DMS53 (cell line): Measurements from ENCODE around the gene KRT85.
A peak's percentile ranks its signal among the peaks of the same experiment; 100 is the strongest.
"Not testable (repeated sequence)": the region's sequence is repeated elsewhere in the genome, so short reads cannot be mapped to it uniquely, and the experiment has no call there.

Experiments used
- DNase-seq: peaks from one replicate; lab custom pipeline; 2025; lab: John Stamatoyannopoulos, UW

Gene KRT85

DNA sequence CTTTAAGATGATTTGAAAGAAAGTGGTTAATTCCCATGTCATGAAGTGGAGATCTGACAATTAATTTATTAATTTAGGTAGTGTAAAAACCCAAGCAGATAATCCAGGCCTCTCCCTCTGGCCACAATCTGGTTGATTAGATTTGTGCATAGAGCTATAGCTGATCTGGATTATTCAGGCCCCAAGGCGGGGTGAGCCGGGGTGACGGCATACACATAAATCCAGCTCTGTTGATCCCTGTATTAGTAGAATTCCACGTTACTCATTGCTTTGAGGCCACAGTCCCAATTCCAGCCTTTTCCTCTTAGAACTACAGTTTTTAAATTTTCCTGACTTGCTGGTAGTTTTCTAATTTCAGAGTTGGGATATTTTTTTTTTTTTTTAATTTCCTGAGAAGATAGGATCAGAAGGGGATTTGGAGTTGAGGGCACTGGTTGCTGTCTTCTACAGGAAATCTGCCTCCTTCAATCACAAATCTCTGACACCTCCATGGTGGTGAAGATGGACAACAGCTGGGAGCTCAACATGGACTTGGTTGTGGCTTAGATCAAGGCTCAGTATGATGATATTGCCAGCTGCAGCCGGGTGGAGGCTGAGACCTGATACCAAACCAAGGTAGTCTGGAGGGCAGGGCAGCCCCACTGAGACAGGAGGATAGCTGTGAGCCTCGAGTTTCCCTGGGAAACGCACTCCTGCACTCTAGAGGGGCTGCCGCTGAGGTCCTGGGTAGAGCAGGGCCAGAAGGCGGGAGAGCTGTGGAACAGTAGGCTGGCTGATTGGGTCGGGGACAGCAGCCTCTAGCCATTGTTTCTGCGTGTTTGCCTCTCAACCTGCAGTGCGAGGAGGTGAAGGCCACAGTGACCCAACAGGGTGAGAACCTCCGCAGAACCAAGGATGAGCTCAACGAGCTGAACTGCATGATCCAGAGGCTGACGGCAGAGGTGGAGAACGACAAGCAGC is 19.4 kb downstream of the KRT85 start:
- DNase-seq, result no peak

DNA sequence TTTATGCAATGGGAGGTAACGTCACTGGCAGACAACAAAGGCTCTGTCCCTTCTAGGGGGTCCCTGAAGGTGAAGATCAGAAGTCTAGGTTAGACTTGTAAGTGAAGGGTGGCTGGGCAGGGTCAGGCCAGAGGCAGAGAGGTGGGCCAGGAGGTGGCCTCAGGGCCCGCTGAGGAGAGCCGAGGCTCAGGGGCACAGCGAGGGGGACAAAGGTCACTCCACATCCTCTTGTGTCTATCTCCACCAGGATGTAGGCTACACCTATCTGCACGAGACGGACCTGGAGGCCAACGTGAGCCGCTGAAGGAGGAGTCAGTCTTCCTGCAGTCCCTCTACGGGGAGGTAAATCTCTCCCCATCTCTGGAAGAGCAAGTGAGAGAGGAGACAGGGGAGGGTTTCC is 20.3 kb downstream of the KRT85 start:
- no peak for DNase-seq

DNA sequence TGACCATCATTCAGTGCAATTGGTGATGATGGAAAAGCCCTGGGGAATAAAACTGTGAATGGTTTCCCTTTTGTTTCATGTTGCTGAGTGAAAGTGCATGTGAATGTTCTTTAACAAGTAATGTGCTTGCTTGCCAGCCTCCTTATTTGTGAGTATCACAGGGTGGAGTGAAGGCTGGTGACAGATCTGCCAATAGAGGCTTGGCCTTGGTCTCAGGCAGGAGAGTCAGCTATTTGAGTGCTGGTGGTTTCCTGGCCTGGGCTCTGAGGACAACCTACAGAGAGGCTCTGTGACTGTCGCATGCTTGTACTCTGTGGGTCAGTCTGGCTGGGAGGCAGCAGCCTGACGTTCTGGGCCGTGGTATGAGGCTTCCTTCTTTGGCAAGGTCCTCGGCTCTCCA is 20.7 kb downstream of the KRT85 start:
- peak; percentile 28 for DNase-seq

DNA sequence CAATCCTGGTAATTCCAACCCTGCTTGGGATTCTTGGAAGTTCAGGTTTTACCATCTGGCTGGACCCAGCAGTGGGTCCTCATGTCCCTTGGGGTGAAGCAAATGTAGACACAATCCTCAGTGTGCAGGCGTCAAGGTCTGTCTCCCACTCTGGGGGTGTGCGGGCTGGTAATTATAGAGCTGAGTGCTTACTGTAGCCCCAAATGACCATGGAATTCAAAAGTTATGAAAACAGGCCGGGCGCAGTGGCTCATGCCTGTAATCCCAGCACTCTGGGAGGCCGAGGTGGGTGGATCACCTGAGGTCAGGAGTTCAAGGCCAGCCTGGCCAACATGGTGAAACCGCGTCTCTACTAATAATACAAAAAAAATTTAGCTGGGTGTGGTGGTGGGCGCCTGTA is 22.2 kb downstream of the KRT85 start:
- DNase-seq, result not testable (repeated sequence)

DNA sequence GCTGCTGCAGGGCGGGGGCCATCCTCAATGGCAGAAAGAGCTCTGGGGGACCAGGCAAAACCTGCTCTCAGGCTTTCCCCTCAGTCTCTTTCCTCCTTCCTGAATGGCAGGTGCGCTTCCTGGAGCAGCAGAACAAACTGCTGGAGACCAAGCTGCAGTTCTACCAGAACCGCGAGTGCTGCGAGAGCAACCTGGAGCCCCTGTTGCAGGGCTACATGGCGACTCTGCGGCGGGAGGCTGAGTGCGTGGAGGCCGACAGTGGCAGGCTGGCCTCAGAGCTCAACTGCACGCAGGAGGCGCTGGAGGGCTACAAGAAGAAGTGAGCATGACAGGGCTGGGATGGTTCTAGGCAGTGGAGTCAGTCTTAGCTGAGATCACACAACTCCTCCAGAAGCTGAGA is 23.2 kb downstream of the KRT85 start:
- DNase-seq, result no peak

DNA sequence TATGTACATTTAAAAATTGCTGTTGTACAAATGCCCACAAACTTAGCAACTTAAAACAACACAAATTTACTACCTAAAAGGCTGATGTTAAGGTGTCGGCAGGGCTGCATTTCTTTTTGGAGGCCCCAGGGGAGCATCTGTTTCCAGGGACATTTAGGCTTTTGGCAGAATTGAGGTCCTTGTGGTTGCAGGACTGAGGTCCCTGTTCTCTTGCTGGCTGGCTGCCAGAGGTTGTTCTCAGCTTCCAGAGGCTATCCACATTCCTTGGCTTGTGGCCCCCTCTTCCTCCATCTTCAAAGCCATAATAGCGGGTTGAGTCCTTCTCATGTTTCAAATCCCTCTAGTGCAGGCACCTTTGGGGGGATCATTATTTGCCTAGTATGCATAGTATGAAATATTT is 23.7 kb downstream of the KRT85 start:
- DNase-seq, result no peak

DNA sequence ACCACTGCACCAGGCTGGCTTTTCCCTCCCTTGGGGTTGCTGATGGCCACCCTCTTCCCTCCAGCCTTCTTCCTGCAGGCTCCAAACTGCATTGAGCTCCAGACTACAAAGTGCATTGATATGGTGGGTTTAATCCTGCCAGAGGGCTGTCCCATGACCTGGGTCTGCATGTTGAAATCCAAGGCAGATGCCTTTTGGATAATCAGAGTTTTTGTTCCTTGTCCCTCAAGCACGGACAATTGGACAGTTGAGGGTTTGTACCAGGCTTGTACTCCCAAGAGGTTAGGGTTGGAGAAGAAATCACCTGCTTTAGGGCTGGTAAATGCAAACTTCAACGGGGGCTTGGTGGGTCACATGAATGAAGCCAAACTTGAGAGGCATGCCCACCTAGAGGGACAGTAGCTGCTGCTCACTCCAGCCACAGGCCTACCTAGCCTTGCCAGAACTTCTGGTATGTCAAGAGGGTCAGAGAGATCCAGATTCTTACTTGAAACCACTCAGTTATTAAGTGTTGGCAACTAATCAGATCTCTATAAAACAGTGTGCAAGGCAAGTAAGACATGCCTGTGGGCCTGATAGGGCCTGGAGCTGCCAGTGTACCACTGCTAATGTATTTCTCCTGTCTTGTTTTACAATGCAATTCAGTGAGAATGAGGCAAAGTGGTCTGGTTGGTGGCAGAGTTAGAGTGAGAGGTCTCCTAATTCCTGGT is 24.3 kb downstream of the KRT85 start:
- DNase-seq, result no peak

DNA sequence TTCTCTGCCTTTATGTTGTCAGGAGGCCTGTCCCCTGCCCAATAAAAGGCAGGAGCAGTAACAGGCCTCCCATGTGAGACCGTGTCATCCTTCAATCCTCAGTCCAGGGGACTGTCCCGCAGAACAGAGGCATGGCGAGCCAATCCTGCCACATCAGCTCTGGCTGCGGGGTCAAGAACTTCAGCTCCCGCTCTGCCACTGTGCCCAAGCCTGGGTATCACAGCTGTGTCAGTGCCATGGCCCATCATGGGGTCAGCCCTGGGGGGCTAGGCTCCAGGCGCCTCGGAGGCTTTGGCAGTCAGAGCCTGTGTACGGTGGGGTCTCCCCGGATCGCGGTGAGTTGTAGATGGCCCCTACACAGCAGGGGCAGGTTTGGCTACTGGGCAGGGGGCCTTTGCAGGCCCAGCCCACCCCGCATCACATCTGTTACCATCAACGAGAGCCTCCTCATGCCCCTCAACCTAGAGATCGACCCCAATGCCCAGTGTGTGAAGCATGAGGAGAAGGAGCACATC is 26.2 kb downstream of the KRT85 start:
- DNase-seq, result no peak

DNA sequence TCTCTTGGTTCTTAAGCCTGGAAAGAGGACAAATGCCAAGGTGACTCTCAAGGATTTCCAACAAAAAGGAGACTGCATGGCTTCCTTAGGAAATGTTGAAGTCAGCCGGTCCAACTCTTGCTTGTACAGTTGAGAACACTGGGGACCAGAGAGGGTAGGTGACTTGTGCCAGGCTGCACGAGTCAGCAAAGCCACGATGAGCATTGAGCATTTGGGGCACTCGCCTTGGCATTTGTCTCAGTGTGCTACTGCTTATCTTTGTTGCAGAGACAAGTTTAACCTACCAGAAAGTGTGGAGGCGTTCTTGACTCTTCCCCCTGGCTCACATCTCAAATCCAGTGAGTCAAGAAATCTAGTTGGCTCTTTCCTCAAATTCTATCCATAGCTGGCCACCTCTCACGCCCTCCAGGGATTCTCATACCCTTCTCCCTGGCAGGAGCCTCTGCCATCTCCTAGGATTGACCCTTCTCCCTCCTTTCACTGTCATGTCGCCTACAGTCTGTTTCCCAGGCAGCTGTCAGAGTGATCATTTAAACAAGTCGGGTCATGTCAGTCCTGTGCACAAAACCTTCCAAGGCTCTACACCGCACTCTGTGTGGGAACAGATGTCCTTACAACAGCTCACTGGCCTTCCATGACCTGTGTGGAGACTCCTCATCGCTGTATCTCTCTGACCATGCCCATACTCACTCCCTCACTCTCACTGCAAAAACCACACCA is 28.9 kb downstream of the KRT85 start:
- no peak for DNase-seq

DNA sequence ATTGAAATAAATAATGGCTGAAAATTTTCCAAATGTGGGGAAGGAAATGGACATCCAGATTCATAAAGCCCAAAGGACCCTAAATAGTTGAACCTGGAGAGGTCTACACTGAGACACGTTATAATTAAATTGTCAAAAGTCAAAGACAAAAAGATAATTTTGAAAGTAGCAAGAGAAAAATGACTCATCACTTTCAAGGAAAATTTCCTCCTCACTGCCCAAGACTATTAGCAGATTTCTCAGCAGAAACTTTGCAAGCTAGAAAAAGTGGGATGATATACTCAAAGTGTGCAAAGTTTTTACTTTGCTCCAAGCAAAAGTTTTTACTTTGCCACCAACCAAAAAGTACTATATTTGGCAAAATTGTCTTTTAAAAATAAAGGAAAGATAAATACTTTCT is 30.2 kb downstream of the KRT85 start:
- DNase-seq, result no peak

DNA sequence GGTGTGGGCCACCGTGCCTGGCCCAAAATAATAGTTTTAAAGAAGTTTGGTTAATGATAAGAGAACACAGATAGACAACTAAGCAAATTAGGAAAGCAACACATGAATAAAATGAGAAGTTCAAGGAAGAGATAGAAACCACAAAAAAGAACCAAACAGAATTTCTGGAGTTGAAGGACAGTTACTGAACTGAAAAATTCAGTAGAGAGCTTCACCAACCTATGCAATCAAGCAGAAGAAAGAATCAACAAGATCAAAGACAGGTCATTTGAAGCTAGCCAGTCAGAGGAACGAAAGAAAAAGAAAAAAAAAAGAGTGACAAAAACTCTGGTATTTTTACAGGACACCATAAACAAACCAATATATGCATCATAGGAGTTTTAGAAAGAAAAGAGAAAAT is 30.6 kb downstream of the KRT85 start:
- DNase-seq, result no peak

DNA sequence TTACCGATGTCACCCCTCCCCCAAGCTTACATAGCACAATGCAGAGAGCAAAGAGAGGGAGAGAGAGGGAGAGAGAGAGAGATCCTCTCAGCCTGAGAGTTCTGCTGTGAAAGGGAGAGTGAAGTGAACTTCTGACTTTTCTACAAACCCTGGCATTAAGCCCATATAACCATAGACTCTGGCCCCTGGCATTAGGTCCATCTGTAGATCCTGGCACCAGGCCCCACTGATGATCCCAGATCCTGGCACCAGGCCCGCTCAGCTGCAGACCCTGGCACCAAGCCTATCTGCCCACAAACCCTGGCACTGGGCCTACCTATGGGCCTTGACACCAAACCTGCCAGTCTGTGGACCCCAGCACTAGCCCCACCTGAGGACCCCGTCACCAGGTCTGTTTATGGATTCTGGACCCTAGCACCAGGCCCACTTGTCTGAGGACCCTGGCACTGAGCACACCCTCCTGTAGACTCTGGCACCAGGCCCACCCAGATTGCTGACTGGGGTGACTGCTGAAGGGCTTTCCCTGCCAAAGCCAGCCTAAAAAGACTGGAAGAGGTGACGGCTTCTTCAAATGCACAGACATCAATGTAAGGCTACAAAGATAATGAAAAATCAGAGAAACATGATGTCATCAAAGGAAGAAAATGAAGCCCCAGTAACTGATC is 31.6 kb downstream of the KRT85 start:
- DNase-seq, result no peak

DNA sequence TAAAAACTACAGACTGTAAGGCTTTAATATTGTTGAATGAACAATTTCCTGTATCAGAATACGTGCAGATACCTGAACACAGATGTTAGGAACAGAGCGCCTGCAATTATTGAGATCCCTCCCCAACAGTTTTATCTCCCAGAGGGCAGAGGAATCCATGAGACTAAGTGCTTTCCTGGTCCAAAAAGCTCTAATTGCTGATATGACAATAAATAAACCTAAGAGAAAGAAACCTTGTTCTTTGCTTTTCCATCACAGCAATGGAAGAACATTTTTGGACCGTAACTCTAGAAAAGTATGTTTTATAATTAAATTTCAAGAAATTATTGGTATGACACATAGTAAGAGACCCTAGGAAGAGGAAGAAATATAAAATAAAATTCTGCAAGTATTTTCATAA is 33.1 kb downstream of the KRT85 start:
- DNase-seq, result no peak

DNA sequence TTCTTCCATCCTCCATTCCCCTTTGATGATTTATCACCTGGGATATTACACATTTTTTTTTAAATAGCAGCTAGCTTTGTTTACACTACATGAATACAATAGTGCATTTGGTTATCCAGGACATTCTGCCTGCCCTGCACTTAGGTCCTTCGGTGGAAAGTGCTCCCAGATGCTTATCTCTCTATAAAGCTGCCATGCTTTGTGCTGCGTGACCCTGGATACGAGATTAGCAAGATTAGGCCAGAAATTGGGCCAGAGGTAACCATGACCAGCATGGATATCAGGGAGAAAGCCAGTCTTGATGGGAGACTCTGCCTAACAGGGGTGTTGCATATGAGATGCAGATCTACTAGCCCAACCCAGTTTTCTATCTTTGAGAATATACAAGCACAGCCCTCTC is 34.0 kb downstream of the KRT85 start:
- DNase-seq, result no peak

DNA sequence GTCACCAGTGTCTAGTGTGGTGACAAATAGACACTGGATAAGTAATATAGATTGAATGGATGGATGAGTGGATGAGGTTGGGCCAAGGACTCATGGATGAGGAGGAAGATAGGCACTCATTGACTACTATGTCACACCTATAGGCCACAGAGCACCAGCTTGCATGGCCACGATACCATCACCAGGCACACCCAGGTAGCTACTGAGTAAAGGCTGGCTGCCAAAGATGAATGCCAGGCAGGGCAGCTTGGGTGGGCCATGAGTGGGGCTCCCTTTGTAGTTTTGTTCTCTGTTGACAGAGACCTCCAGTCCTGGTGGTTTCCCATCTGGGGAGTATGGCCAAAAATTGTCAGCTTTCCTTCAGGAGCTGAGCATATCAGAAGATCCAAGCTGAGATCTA is 34.9 kb downstream of the KRT85 start:
- no peak for DNase-seq

DNA sequence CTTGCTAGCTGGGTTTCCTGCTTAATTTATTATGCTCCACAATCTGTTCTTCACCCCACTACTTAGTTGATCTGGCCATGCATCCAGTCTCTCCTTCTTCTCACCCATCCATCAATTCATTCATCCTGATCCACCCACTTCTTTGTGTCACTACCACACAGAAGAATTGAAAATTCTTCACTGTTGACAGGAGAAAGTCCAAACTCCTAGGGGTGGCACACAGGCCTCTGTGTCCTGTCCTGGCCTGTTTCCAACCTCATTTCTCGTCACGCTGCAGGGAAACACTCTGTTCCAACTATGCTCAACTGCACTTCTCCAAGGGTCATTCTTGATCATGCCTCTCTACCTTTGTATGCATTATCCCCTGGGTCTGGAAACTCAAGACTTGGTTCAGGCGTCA is 35.4 kb downstream of the KRT85 start:
- no peak for DNase-seq

DNA sequence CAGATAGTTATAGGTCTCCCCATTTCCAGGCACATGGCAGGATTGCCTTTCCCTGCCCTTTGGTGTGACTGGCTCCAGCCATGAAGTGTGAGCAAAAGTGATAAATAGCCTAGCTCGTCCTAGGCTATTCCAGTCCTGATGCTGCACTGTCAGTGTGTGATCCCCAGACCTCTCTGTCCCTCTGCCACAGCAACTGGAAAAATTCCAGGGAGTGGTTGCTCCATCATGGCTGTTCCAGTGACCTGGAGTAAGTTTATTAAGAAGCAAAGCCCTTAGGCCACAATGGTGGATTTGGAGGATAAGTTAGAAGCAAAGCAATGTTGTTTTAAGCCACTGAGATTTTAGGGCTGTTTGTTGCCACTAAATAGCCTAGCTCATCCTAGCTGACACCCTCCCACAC is 36.2 kb downstream of the KRT85 start:
- no peak for DNase-seq

DNA sequence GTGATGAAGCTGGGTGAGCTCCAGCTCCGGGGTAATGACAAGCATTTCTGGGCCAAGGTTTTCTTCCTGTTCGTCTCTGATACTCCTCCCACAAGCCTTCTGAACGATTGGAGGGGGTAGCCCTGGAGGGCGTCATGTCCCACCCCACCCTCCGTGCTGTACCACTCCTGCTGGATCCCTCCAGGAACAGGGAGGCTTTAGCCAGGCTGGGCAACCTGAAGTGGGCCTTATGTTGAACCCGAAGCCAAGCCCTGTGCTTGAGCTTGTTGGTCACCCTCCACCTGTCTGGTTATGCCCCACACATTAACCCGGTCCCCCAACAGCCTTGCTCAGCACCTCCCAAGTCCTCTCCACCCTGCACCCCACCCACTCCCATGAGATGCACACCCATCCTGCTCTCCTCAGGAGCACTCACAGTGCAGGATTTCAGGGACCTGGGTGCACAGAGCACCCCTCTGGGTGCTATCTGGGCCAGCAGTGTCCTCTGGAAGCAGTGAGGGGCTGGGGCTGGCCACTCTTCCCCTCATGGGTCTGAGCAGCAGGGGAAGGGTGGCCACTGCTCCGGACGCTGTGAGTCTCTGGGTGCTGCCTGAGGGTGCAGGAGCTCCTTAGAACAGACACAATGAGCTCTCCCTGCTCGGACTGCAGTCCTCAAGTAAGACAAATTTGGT is 39.3 kb downstream of the KRT85 start:
- no peak for DNase-seq

DNA sequence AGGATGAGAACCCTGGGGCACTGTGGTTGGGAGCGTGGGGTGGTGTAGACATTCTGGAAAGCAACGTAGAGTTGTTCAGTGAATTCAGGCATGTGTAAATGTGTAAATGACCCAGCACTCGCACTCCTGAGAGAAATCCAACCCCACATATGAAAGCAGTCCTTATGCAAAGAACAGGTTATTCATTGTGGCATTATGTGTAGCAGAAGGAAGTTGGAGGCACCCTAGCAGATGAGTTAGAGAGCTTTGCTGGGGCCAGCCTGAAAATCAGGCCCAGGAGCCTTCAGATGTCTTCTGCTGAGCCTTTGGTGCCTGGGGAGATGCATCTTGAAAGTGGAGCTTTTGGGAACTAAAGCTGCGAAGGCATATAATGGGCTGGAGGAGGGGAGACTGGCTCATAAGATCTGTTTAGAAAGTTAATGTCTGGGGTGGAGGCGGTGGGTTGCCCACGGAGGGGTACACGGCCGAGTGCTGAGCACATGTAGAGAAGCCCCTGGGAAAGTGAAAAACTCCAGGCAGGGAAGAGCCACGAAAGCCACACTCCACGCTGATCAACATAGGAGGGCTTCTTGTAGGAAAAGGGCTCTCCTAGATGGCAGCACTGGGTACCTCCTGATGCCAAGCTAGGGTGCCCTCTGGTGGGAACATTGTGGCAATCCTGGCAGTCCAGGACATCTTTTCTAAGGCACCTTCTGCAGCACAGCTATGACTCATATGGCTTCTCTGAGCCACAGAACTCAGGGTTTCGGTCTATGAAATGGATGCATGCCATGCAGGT is 40.0 kb downstream of the KRT85 start:
- DNase-seq, result peak; percentile 96

DNA sequence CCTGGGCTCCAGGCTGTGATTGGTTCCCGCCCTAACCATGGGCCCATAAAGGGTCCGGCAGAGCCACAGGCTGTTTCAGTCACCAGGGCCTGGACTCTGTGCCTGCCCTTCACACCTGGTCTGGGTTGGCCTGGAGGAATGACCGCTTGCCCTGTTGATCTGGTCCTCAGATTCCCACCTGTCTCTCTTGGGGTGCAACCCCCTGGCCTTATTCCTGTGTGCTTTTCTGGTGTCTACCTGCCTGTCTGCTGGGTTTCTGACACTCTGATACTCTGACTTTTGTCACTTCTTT is 43.2 kb downstream of the KRT85 start:
- no peak for DNase-seq
